SK-N-SH (cell line): ENCODE results near the gene C10orf143. TPM values are rescaled to one million over a fixed set of nuclear protein-coding genes. Genes with fewer than 3 reads are reported as not detected.

Experiments
- CTCF ChIA-PET: fragments of 300-600, 350-600 bp; formaldehyde crosslinking; extraction: SDS; loops from one replicate; lab custom pipeline; 2021; lab: Yijun Ruan, JAX
- POLR2A ChIA-PET: fragments of 350-600 bp; sonication (Branson Sonifier 250); formaldehyde crosslinking; extraction: SDS; loops from one replicate; lab custom pipeline; 2020; ENCODE audit warnings: antibody characterized with exemption, inconsistent platforms; lab: Yijun Ruan, JAX
- DNase-seq: peaks from one replicate; pipeline ENCODE4 v3.0.0; 2012
- H2AFZ ChIP-seq: fragments of 200-600 bp; sonication (generic); 2 replicates; pipeline ENCODE4 v1.8.1; 2016; ENCODE audit warnings: antibody characterized with exemption, mild to moderate bottlenecking, low read depth
- H3F3A ChIP-seq: fragments of 200-600 bp; sonication (generic); replicated peaks from 2 replicates; pipeline ENCODE3; 2016; ENCODE audit warnings: antibody characterized with exemption, mild to moderate bottlenecking; ENCODE audit not compliant: insufficient read depth
- H3K27ac ChIP-seq, 2 experiments: fragments of 200-500 bp in 1 of 2; fragments of 200-600 bp in 1 of 2; sonication (Bioruptor generic) in 1 of 2; sonication (generic), shearing (Covaris generic) in 1 of 2; 2 replicates each; pipeline versions ENCODE4 v1.5.1 to v1.6.1; 2014 to 2016; ENCODE audit warnings: low read depth in 2 of 2, inconsistent platforms in 1 of 2, low read length in 1 of 2, mild to moderate bottlenecking in 1 of 2, mixed read lengths in 1 of 2
- H3K27me3 ChIP-seq: fragments of 200-600 bp; sonication (generic), shearing (Covaris generic); 2 replicates; pipeline ENCODE4 v1.6.1; 2016; ENCODE audit warnings: mixed run types; ENCODE audit not compliant: insufficient read depth
- H3K36me3 ChIP-seq, 2 experiments: fragments of 200-500 bp in 1 of 2; fragments of 200-600 bp in 1 of 2; sonication (Bioruptor generic) in 1 of 2; sonication (generic) in 1 of 2; replicated peaks in 1 of 2; 2 replicates each; pipeline versions ENCODE3 to v1.5.1; 2014 to 2016; ENCODE audit warnings: low read length in 1 of 2, mild to moderate bottlenecking in 1 of 2; ENCODE audit not compliant: insufficient read depth in 2 of 2, control insufficient read depth in 1 of 2
- H3K4me1 ChIP-seq, 2 experiments: fragments of 200-500 bp in 1 of 2; fragments of 200-600 bp in 1 of 2; sonication (Bioruptor generic) in 1 of 2; sonication (generic), shearing (Covaris generic) in 1 of 2; 2 replicates each; pipeline versions ENCODE4 v1.5.1 to v1.6.1; 2014 to 2016; ENCODE audit warnings: low read depth in 1 of 2, low read length in 1 of 2, mixed run types in 1 of 2; ENCODE audit not compliant: insufficient read depth in 2 of 2, control insufficient read depth in 1 of 2
- H3K4me2 ChIP-seq: fragments of 200-600 bp; sonication (generic), shearing (Covaris generic); 2 replicates; pipeline ENCODE4 v1.6.1; 2017; ENCODE audit warnings: mixed run types
- H3K4me3 ChIP-seq, 2 experiments: fragments of 200-500 bp in 1 of 2; fragments of 200-600 bp in 1 of 2; sonication (Bioruptor generic) in 1 of 2; sonication (generic), shearing (Covaris generic) in 1 of 2; 2 replicates each; pipeline versions ENCODE4 v1.5.1 to v1.8.1; 2014 to 2016; ENCODE audit warnings: low read depth in 2 of 2, inconsistent platforms in 1 of 2, low read length in 1 of 2, mild to moderate bottlenecking in 1 of 2, mixed read lengths in 1 of 2, moderate library complexity in 1 of 2
- H3K79me2 ChIP-seq: fragments of 200-600 bp; sonication (generic); 2 replicates; pipeline ENCODE4 v1.8.1; 2017; ENCODE audit warnings: mild to moderate bottlenecking; ENCODE audit not compliant: insufficient read depth
- H3K9ac ChIP-seq: fragments of 200-600 bp; sonication (generic); 2 replicates; pipeline ENCODE4 v1.6.1; 2017; ENCODE audit warnings: mixed run types
- H3K9me2 ChIP-seq: fragments of 200-600 bp; sonication (generic); 2 replicates; pipeline ENCODE4 v1.6.1; 2017; ENCODE audit warnings: mixed run types
- H3K9me3 ChIP-seq: fragments of 200-600 bp; sonication (generic); 2 replicates; pipeline ENCODE4 v1.6.1; 2017; ENCODE audit warnings: mixed run types, mild to moderate bottlenecking, moderate library complexity
- H4K20me1 ChIP-seq: fragments of 200-600 bp; sonication (generic); 2 replicates; pipeline ENCODE4 v1.6.1; 2017; ENCODE audit warnings: mild to moderate bottlenecking, mixed run types; ENCODE audit not compliant: insufficient read depth
- CHD2 ChIP-seq: fragments of 150-350 bp; IDR thresholded peaks from 2 replicates; pipeline ENCODE4 v1.6.1; 2018; ENCODE audit warnings: low read length; ENCODE audit not compliant: partially characterized antibody
- ELF1 ChIP-seq: IDR thresholded peaks from 2 replicates; pipeline ENCODE4 v1.4.0; 2012
- FOSL2 ChIP-seq: IDR thresholded peaks from 2 replicates; pipeline ENCODE4 v1.4.0; 2012; ENCODE audit warnings: low read depth, mild to moderate bottlenecking, moderate library complexity, borderline replicate concordance
- FOXJ3 ChIP-seq: sonication (generic); formaldehyde crosslinking; IDR thresholded peaks from 2 replicates; pipeline ENCODE4 v1.5.1; 2020; ENCODE audit warnings: mild to moderate bottlenecking, missing genetic modification reagents
- GATA2 ChIP-seq: sonication (generic); formaldehyde crosslinking; IDR thresholded peaks from 2 replicates; pipeline ENCODE4 v1.5.0; 2020; ENCODE audit warnings: mild to moderate bottlenecking, missing genetic modification reagents
- NFIC ChIP-seq: IDR thresholded peaks from 2 replicates; pipeline ENCODE4 v1.4.0; 2012; ENCODE audit warnings: borderline replicate concordance
- POLR2AphosphoS5 ChIP-seq: IDR thresholded peaks from 2 replicates; pipeline ENCODE4 v1.6.1; 2012; ENCODE audit warnings: low read depth, low read length
- RAD21 ChIP-seq: IDR thresholded peaks from 2 replicates; pipeline ENCODE4 v1.6.1; 2012; ENCODE audit warnings: mild to moderate bottlenecking, low read length
- RXRA ChIP-seq: IDR thresholded peaks from 2 replicates; pipeline ENCODE4 v1.4.0; 2012; ENCODE audit warnings: low read depth, mild to moderate bottlenecking, borderline replicate concordance
- SIN3A ChIP-seq: IDR thresholded peaks from 2 replicates; pipeline ENCODE4 v1.6.1; 2012; ENCODE audit warnings: low read depth, mild to moderate bottlenecking, low read length, moderate library complexity, borderline replicate concordance
- TAF1 ChIP-seq: IDR thresholded peaks from 2 replicates; pipeline ENCODE4 v1.6.1; 2012; ENCODE audit warnings: low read depth, mild to moderate bottlenecking, low read length, moderate library complexity, borderline replicate concordance
- USF2 ChIP-seq: fragments of 150-350 bp; IDR thresholded peaks from 2 replicates; pipeline ENCODE4 v1.6.1; 2017; ENCODE audit warnings: antibody characterized with exemption, low read length, low read depth, borderline replicate concordance
- YY1 ChIP-seq: IDR thresholded peaks from 2 replicates; pipeline ENCODE4 v1.4.0; 2012; ENCODE audit warnings: low read depth, mild to moderate bottlenecking
- WGBS: methylation state at CpG from one replicate; pipeline ENCODE4 v1.1.6; 2017; ENCODE audit warnings: low lambda C conversion rate; 5-methylcytosine and 5-hydroxymethylcytosine counted together
- polyA plus RNA-seq, 3 experiments: library from polyadenylated mRNA; depleted of rRNA; stranded (reverse); fragments of >200 nt; gene quantifications; 2 replicates each; pipeline ENCODE4 v1.2.3, GENCODE V29; 2012
- TF ChIP-seq, protein P1 (sequence below): IDR thresholded peaks from 2 replicates; pipeline ENCODE4 v1.4.0; 2012; ENCODE audit warnings: low read depth, borderline replicate concordance
- TF ChIP-seq, protein P2 (sequence below): fragments of 200-600 bp; sonication (generic); IDR thresholded peaks from 2 replicates; pipeline ENCODE4 v1.6.1; 2017; ENCODE audit warnings: antibody characterized with exemption, mild to moderate bottlenecking, moderate library complexity
- TF ChIP-seq, protein P3 (sequence below): IDR thresholded peaks from 2 replicates; pipeline ENCODE4 v1.4.0; 2012; ENCODE audit warnings: low read depth
- TF ChIP-seq, protein P4 (sequence below): IDR thresholded peaks from 2 replicates; pipeline ENCODE4; 2012

The C10orf143 gene
- polyA plus RNA-seq, 1 of the 3 experiments (the other 2 are of a cell fraction): 2.2 TPM

DNA sequence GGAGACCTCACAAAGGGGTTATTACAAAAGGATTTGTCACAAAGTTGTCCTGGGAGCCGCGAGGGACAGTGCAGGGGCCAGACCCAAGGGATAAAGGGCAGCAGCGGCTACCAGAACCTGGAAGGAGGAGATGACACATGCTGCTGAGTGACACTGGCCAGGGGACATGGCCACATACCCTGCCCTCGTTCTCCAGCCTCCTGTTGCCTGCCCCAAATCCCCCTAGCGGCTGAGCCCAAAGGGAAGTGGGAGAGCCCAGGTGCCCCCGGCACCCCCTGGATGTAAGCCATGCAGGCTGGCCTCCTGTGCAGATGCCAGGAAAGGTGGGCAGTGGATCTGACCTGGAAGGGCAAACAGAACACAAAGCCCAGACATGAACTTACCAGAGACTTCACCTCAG, 42.7 kb downstream of the C10orf143 start:
- peaks cover 5% of the 10 kb centered on the region; the same call in 1 of the 2 replicates for H3K9me3 ChIP-seq
- CTCF ChIA-PET: interaction anchor here (1.0 kb wide), 1 partner anchor 111 kb away, joined by 3 read pairs; no protein-coding TSS in a partner anchor
- H3K9me2 ChIP-seq: no peaks in the 10 kb centered on the region
- no peaks in the 10 kb centered on the region for H3K27me3 ChIP-seq
- peaks cover 0 to 3% of the 10 kb centered on the region in 2 experiments; a peak in 1 of 4 replicates for H3K4me1 ChIP-seq
- no peaks in the 10 kb centered on the region for H3K79me2 ChIP-seq
- WGBS: 54% methylated on average over 5 of the region's 6 CpGs
- no peak overlapping the region for H2AFZ ChIP-seq
- no peak overlapping the region for H3K4me2 ChIP-seq
- no peaks in the 10 kb centered on the region for H3F3A ChIP-seq
- TF ChIP-seq USF2 (no peak), TAF1 (no peak), FOXJ3 (CRISPR knock-in tag) (no peak), NFIC (no peak), SIN3A (no peak), POLR2AphosphoS5 (no peak), GATA2 (no peak), YY1 (no peak), RAD21 (no peak), RXRA (no peak), CHD2 (no peak)
- TF ChIP-seq, protein P1, sequence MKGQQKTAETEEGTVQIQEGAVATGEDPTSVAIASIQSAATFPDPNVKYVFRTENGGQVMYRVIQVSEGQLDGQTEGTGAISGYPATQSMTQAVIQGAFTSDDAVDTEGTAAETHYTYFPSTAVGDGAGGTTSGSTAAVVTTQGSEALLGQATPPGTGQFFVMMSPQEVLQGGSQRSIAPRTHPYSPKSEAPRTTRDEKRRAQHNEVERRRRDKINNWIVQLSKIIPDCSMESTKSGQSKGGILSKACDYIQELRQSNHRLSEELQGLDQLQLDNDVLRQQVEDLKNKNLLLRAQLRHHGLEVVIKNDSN: no peak
- TF ChIP-seq, protein P2, sequence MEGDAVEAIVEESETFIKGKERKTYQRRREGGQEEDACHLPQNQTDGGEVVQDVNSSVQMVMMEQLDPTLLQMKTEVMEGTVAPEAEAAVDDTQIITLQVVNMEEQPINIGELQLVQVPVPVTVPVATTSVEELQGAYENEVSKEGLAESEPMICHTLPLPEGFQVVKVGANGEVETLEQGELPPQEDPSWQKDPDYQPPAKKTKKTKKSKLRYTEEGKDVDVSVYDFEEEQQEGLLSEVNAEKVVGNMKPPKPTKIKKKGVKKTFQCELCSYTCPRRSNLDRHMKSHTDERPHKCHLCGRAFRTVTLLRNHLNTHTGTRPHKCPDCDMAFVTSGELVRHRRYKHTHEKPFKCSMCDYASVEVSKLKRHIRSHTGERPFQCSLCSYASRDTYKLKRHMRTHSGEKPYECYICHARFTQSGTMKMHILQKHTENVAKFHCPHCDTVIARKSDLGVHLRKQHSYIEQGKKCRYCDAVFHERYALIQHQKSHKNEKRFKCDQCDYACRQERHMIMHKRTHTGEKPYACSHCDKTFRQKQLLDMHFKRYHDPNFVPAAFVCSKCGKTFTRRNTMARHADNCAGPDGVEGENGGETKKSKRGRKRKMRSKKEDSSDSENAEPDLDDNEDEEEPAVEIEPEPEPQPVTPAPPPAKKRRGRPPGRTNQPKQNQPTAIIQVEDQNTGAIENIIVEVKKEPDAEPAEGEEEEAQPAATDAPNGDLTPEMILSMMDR: no peak
- H3K36me3 ChIP-seq: no peaks in the 10 kb centered on the region
- POLR2A ChIA-PET: no interaction called here
- no peak overlapping the region for H3K9ac ChIP-seq
- H4K20me1 ChIP-seq: no peaks in the 10 kb centered on the region
- H3K27ac ChIP-seq: no peak overlapping the region
- DNase-seq: no peak
- no peak overlapping the region for H3K4me3 ChIP-seq

- Histone ChIP-seq H3K9me2 (no peaks in the 10 kb centered on the region), H3K4me1 (peaks cover 0 to 3% of the 10 kb centered on the region in 2 experiments; a peak in 1 of 4 replicates), H3K36me3 (no peaks in the 10 kb centered on the region), H3K79me2 (no peaks in the 10 kb centered on the region), H3K4me3 (no peak overlapping the region), H3F3A (no peaks in the 10 kb centered on the region), H2AFZ (no peak overlapping the region), H3K27ac (no peak overlapping the region), H3K9me3 (no peaks in the 10 kb centered on the region), H3K9ac (no peak overlapping the region), H4K20me1 (no peaks in the 10 kb centered on the region), H3K27me3 (no peaks in the 10 kb centered on the region), H3K4me2 (no peak overlapping the region)
- DNase-seq: no peak
- TF ChIP-seq, protein P3, sequence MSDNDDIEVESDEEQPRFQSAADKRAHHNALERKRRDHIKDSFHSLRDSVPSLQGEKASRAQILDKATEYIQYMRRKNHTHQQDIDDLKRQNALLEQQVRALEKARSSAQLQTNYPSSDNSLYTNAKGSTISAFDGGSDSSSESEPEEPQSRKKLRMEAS: no peak
- TF ChIP-seq ELF1 (no peak), FOSL2 (no peak), CHD2 (no peak), SIN3A (no peak), POLR2AphosphoS5 (no peak), RAD21 (no peak)
- TF ChIP-seq, protein P4, sequence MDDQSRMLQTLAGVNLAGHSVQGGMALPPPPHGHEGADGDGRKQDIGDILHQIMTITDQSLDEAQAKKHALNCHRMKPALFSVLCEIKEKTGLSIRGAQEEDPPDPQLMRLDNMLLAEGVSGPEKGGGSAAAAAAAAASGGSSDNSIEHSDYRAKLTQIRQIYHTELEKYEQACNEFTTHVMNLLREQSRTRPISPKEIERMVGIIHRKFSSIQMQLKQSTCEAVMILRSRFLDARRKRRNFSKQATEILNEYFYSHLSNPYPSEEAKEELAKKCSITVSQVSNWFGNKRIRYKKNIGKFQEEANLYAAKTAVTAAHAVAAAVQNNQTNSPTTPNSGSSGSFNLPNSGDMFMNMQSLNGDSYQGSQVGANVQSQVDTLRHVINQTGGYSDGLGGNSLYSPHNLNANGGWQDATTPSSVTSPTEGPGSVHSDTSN: no peak
- WGBS: 27% methylated on average over 6 of the region's 7 CpGs
- CTCF ChIA-PET: interaction anchor here (1.0 kb wide), 1 partner anchor 112 kb away, joined by 3 read pairs; no protein-coding TSS in a partner anchor
- POLR2A ChIA-PET: no interaction called here
Observed at GRCh38 chr10:130066743-130067142, 43.9 kb downstream of the C10orf143 start.
